ENCODE measurements around the gene PCBP1. TPM values are rescaled to one million over a fixed set of nuclear protein-coding genes. Genes with fewer than 3 reads are reported as not detected.

The PCBP1 gene
- polyA plus RNA-seq, 1 donor from 2014 or later = 33.3 TPM

GRCh38 chr2:70132244-70133126 lies 45.2 kb downstream of the PCBP1 start:
- Histone ChIP-seq H3K4me2 (ENCODE audit: low read length) (no peak overlapping the region), H3K36me3 (ENCODE audit: insufficient read depth, low read length) (no peaks in the 10 kb centered on the region), H2AFZ (ENCODE audit: low read depth, low read length) (no peak overlapping the region), H4K20me1 (ENCODE audit: insufficient read depth) (no peaks in the 10 kb centered on the region), H3K9me2 (ENCODE audit: insufficient read depth, low read length) (no peaks in the 10 kb centered on the region), H3F3A (ENCODE audit: insufficient read depth, low read length, poor library complexity, severe bottlenecking) (no peaks in the 10 kb centered on the region), H3K9ac (ENCODE audit: low read length) (no peak overlapping the region), H3K79me2 (replicated peaks; ENCODE audit: insufficient read depth, low read length) (no peaks in the 10 kb centered on the region), H3K4me3 (ENCODE audit: low read length) (no peak overlapping the region), H3K27me3 (ENCODE audit: insufficient read depth, low read depth, low read length) (no peaks in the 10 kb centered on the region), H3K27ac (ENCODE audit: low read length) (no peak overlapping the region), H3K9me3 (ENCODE audit: low read length) (no peaks in the 10 kb centered on the region)
- TF ChIP-seq REST (IDR thresholded peaks at IDR 0.05; ENCODE audit: borderline replicate concordance) (no peak), TAF1 (IDR thresholded peaks at IDR 0.05; ENCODE audit: low read depth) (no peak), EZH2 (IDR thresholded peaks at IDR 0.05; ENCODE audit: borderline replicate concordance, insufficient read depth, low read length, poor library complexity, severe bottlenecking) (no peak), SMC3 (conservative IDR thresholded peaks at IDR 0.05; ENCODE audit: poor library complexity) (no peak), EP300 (conservative IDR thresholded peaks at IDR 0.05; ENCODE audit: poor library complexity, severe bottlenecking) (no peak), MXI1 (conservative IDR thresholded peaks at IDR 0.05; ENCODE audit: poor library complexity, severe bottlenecking) (no peak), POLR2AphosphoS5 (IDR thresholded peaks at IDR 0.05) (no peak), RAD21 (conservative IDR thresholded peaks at IDR 0.05) (no peak)

GRCh38 chr2:70133127-70133452 lies 45.8 kb downstream of the PCBP1 start:
- no peaks in the 10 kb centered on the region for H3K9me3 ChIP-seq (ENCODE audit: low read length)
- no peaks in the 10 kb centered on the region for H3K79me2 ChIP-seq (replicated peaks; ENCODE audit: insufficient read depth, low read length)
- H3K4me3 ChIP-seq (ENCODE audit: low read length) = no peak overlapping the region
- no peaks in the 10 kb centered on the region for H3K36me3 ChIP-seq (ENCODE audit: insufficient read depth, low read length)
- no peak overlapping the region for H3K4me2 ChIP-seq (ENCODE audit: low read length)
- no peaks in the 10 kb centered on the region for H3K9me2 ChIP-seq (ENCODE audit: insufficient read depth, low read length)
- no peak overlapping the region for H3K9ac ChIP-seq (ENCODE audit: low read length)
- H3K27me3 ChIP-seq (ENCODE audit: insufficient read depth, low read depth, low read length) = no peaks in the 10 kb centered on the region
- no peak overlapping the region for H3K27ac ChIP-seq (ENCODE audit: low read length)
- H3F3A ChIP-seq (ENCODE audit: insufficient read depth, low read length, poor library complexity, severe bottlenecking) = no peaks in the 10 kb centered on the region
- H2AFZ ChIP-seq (ENCODE audit: low read depth, low read length) = no peak overlapping the region
- TF ChIP-seq REST (IDR thresholded peaks at IDR 0.05; ENCODE audit: borderline replicate concordance) = no peak
- no peak for TF ChIP-seq EZH2 (IDR thresholded peaks at IDR 0.05; ENCODE audit: borderline replicate concordance, insufficient read depth, low read length, poor library complexity, severe bottlenecking)
- no peak for TF ChIP-seq POLR2AphosphoS5 (IDR thresholded peaks at IDR 0.05)
- TF ChIP-seq EP300 (conservative IDR thresholded peaks at IDR 0.05; ENCODE audit: poor library complexity, severe bottlenecking) = no peak
- no peak for TF ChIP-seq CTCF (IDR thresholded peaks at IDR 0.05; ENCODE audit: poor library complexity, severe bottlenecking)
- TF ChIP-seq TAF1 (IDR thresholded peaks at IDR 0.05; ENCODE audit: low read depth) = no peak
- H4K20me1 ChIP-seq (ENCODE audit: insufficient read depth) = no peaks in the 10 kb centered on the region
